ENCODE data around the gene ZBTB25.
A peak's percentile ranks its signal among the peaks of the same experiment; 100 is the strongest.

ZBTB25 gene

DNA sequence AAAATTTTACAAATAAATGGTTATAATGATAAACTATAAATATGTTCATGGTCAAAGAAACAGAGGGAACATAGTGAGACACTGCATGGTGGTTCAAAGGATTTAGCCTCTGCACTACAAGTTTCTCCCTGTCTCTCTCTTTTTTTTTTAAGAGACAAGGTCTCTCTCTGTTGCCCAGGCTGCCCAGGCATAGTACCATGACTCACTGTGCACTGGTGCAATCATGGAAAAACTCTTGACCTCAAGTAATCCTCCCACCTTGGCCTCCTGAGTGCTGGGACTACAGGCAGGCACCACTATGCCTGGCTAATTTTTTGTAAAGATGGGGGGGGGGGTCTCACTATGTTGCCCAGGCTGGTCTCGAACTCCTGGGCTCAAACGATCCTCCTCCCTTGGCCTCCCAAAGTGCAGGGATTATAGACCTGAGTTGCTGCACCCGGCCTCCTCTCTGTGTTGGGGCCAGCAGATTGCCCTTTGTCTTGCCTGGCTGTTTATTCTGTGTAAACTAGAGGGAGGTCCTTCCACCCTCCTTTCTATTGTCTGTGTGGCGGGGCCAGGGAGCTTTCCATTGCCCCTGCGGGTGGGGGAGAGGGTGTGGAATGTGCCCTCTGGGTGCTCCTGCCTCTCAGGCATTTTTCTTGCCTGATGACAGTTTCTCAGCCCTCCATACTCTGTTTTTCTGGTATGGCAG is 93.4 kb downstream of the ZBTB25 start:
- Mint-ChIP-seq H3K27me3 (ENCODE audit: low read depth, poor library complexity) (no peaks in the 10 kb centered on the region), H3K27ac (peak overlapping the region; percentile 71), H3K9me3 (no peaks in the 10 kb centered on the region), H3K4me3 (no peak overlapping the region), H3K4me1 (peaks cover 9% of the 10 kb centered on the region), H3K36me3 (ENCODE audit: low read depth) (peaks cover 43% of the 10 kb centered on the region)
- DNase-seq, result no peak
- TF ChIP-seq CTCF (IDR thresholded peaks at IDR 0.05), result no peak

- H3K36me3 Mint-ChIP-seq (ENCODE audit: low read depth), result peaks cover 46% of the 10 kb centered on the region
- H3K4me1 Mint-ChIP-seq, result peaks cover 9% of the 10 kb centered on the region
- TF ChIP-seq CTCF (IDR thresholded peaks at IDR 0.05), result no peak
- no peaks in the 10 kb centered on the region for H3K27me3 Mint-ChIP-seq (ENCODE audit: low read depth, poor library complexity)
- H3K27ac Mint-ChIP-seq, result no peak overlapping the region
- H3K4me3 Mint-ChIP-seq, result no peak overlapping the region
- no peaks in the 10 kb centered on the region for H3K9me3 Mint-ChIP-seq
- DNase-seq, result no peak
These were observed 94.3 kb downstream of the ZBTB25 start for GRCh38 chr14:64409126-64409920.

DNA sequence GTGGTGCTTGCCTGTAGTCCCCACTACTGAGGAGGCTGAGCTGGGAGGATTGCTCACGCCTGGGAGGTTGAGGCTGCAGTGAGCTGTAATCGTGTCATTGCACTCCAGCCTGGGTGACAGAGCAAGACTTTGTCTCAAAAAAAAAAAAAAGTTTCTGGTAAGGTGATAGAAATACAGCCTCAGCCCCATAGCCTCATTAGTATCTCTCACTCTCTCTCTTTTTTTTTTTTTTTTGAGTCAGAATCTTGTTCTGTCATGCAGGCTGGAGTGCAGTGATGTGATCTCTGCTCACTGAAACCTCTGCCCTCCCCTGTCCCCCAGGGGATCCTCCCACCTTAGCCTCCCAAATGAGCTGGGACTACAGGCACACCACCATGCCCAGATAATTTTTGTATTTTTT is 96.3 kb downstream of the ZBTB25 start:
- no peak for DNase-seq
- Mint-ChIP-seq H3K9me3 (no peaks in the 10 kb centered on the region), H3K36me3 (ENCODE audit: low read depth) (peaks cover 49% of the 10 kb centered on the region), H3K27ac (peak overlapping the region; percentile 57), H3K4me3 (no peak overlapping the region), H3K4me1 (peaks cover 9% of the 10 kb centered on the region), H3K27me3 (ENCODE audit: low read depth, poor library complexity) (no peaks in the 10 kb centered on the region)
- no peak for TF ChIP-seq CTCF (IDR thresholded peaks at IDR 0.05)

DNA sequence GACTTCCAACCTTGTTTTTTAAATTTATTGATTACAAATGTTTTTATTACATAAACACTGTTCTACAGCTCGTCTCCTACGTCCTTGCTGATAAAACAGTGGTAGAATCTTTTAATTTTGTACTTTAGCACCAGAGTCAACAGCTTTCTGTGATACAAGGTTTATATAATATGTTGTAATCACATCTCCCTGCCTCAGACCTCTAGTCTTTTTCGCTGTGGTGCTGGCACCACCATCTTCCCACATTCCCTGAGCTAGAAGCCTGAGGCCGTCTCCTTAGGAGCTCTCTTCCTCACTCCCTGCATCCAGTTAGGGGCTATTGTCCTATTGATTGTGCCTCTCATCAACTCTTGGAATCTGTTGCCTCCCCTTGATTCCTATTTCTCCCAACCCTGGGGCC is 98.3 kb downstream of the ZBTB25 start:
- no peak for DNase-seq
- Mint-ChIP-seq H3K9me3 (no peaks in the 10 kb centered on the region), H3K4me1 (peaks cover 5% of the 10 kb centered on the region), H3K4me3 (no peak overlapping the region), H3K36me3 (ENCODE audit: low read depth) (peaks cover 42% of the 10 kb centered on the region), H3K27ac (no peak overlapping the region), H3K27me3 (ENCODE audit: low read depth, poor library complexity) (no peaks in the 10 kb centered on the region)
- no peak for TF ChIP-seq CTCF (IDR thresholded peaks at IDR 0.05)

DNA sequence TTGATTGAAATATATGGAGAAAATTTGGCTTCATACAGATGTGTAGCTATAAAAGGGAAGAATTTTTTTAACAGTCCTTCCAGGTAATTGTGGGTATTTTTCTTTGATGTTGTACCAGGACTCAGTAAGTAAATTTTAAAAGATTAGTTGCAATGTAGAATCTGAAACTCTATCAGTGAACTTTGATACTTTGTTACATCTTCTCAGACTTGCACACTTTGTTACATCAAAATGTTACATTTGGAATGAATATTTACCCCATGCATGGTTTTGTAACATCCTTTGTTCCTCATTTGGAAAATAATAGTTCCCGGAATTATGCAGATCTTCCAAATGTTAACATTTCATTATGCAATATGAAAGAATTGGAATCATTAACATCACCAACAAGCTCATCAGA is 101.7 kb downstream of the ZBTB25 start:
- no peak overlapping the region for H3K4me3 Mint-ChIP-seq
- H3K36me3 Mint-ChIP-seq (ENCODE audit: low read depth), result peaks cover 53% of the 10 kb centered on the region

More for the DNA sequence above, 101.7 kb downstream of the ZBTB25 start:
- Mint-ChIP-seq H3K27me3 (ENCODE audit: low read depth, poor library complexity) (no peaks in the 10 kb centered on the region), H3K27ac (no peak overlapping the region), H3K9me3 (no peaks in the 10 kb centered on the region), H3K4me1 (no peaks in the 10 kb centered on the region)
- no peak for DNase-seq
- TF ChIP-seq CTCF (IDR thresholded peaks at IDR 0.05), result no peak
